Measurements from ENCODE around the gene ABAT.

DNA sequence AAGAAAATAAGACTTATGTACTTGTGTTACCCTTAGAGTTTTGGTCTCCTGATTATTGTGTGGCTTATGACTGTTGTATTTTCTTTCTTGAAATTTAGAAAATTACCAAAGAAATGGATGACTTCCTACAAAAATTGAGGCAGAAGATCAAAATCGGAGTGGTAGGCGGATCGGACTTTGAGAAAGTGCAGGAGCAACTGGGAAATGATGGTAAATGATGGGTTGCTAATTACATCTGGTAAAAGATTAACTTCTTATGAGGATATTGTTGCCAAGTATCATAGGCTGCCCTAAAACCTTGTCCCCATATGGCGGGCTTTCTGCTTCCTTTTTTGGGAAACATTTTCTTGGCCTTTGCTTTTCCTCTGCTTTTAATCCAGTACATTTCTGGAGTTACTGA lies 127.3 kb downstream of the ABAT start:
- TF ChIP-seq, protein P1, sequence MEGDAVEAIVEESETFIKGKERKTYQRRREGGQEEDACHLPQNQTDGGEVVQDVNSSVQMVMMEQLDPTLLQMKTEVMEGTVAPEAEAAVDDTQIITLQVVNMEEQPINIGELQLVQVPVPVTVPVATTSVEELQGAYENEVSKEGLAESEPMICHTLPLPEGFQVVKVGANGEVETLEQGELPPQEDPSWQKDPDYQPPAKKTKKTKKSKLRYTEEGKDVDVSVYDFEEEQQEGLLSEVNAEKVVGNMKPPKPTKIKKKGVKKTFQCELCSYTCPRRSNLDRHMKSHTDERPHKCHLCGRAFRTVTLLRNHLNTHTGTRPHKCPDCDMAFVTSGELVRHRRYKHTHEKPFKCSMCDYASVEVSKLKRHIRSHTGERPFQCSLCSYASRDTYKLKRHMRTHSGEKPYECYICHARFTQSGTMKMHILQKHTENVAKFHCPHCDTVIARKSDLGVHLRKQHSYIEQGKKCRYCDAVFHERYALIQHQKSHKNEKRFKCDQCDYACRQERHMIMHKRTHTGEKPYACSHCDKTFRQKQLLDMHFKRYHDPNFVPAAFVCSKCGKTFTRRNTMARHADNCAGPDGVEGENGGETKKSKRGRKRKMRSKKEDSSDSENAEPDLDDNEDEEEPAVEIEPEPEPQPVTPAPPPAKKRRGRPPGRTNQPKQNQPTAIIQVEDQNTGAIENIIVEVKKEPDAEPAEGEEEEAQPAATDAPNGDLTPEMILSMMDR (IDR thresholded peaks at IDR 0.05) = no peak
- TF ChIP-seq POLR2A (IDR thresholded peaks at IDR 0.05) = no peak
- TF ChIP-seq POLR2AphosphoS5 (IDR thresholded peaks at IDR 0.05) = no peak
